IMR-90 (cell line): Measurements from ENCODE around the gene VSIG4. TPM values are rescaled to one million over a fixed set of nuclear protein-coding genes. Genes with fewer than 3 reads are reported as not detected.

Source experiments
- ATAC-seq: fragments of 200-7000 bp; cut with Tn5 transposase; 2 replicates; pipeline ENCODE4 v1.9.1; 2020; ENCODE audit warnings: low read depth, mild to moderate bottlenecking, moderate library complexity
- BruUV-seq: library from RNA; stranded (reverse); fragments of 400-500 nt; replicated peaks from 2 replicates; lab custom pipeline; 2021; lab: Mats Ljungman, UMichigan
- CTCF ChIA-PET: fragments of 300-600 bp; formaldehyde crosslinking; extraction: SDS; loops from one replicate; lab custom pipeline; 2021; ENCODE audit warnings: antibody characterized with exemption; lab: Yijun Ruan, JAX
- POLR2A ChIA-PET: fragments of 300-600 bp; sonication (Branson Sonifier 250); formaldehyde crosslinking; loops from one replicate; lab custom pipeline; 2022; ENCODE audit warnings: antibody characterized with exemption; ENCODE audit not compliant: unreplicated experiment; lab: Charles Lee
- DNase-seq: peaks from one replicate; pipeline ENCODE4 v3.0.0; 2013
- H2AFZ ChIP-seq: replicated peaks from 2 replicates; pipeline ENCODE3; 2013; ENCODE audit warnings: low read length, mild to moderate bottlenecking; ENCODE audit not compliant: poor library complexity
- H2AK5ac ChIP-seq: 2 replicates; pipeline ENCODE4 v1.6.1; 2013; ENCODE audit warnings: low read depth, low read length, inconsistent platforms
- H2AK9ac ChIP-seq: replicated peaks from 2 replicates; pipeline ENCODE3; 2013; ENCODE audit warnings: mild to moderate bottlenecking, low read depth, low read length, moderate library complexity; ENCODE audit not compliant: poor library complexity
- H2BK120ac ChIP-seq: 2 replicates; pipeline ENCODE4 v1.6.1; 2013; ENCODE audit warnings: low read depth, low read length, inconsistent platforms
- H2BK15ac ChIP-seq: 3 replicates; pipeline ENCODE4 v1.6.1; 2013; ENCODE audit warnings: low read depth, low read length, inconsistent platforms
- H2BK20ac ChIP-seq: 2 replicates; pipeline ENCODE4 v1.6.1; 2013; ENCODE audit warnings: low read depth, mild to moderate bottlenecking, inconsistent platforms, low read length, moderate library complexity
- H2BK5ac ChIP-seq: 2 replicates; pipeline ENCODE4 v1.6.1; 2013; ENCODE audit warnings: mild to moderate bottlenecking, low read depth, low read length, inconsistent platforms; ENCODE audit not compliant: poor library complexity, severe bottlenecking
- H3K14ac ChIP-seq: replicated peaks from 2 replicates; pipeline ENCODE4 v1.6.1; 2013; ENCODE audit warnings: low read depth, low read length, inconsistent platforms
- H3K18ac ChIP-seq: 2 replicates; pipeline ENCODE4 v1.6.1; 2013; ENCODE audit warnings: low read depth, low read length, control low read depth
- H3K23ac ChIP-seq: 2 replicates; pipeline ENCODE4 v1.6.1; 2013; ENCODE audit warnings: low read depth, low read length, inconsistent platforms
- H3K27ac ChIP-seq: 2 replicates; pipeline ENCODE4 v1.5.1; 2013; ENCODE audit warnings: mild to moderate bottlenecking, control low read depth, low read length; ENCODE audit not compliant: insufficient read depth
- H3K27me3 ChIP-seq: 2 replicates; pipeline ENCODE4 v1.6.1; 2013; ENCODE audit warnings: low read length; ENCODE audit not compliant: control insufficient read depth, insufficient read depth
- H3K36me3 ChIP-seq: 2 replicates; pipeline ENCODE4 v1.6.1; 2013; ENCODE audit warnings: low read length, mixed read lengths; ENCODE audit not compliant: control insufficient read depth, insufficient read depth
- H3K4ac ChIP-seq: 2 replicates; pipeline ENCODE4 v1.6.1; 2013; ENCODE audit warnings: low read depth, low read length, inconsistent platforms
- H3K4me1 ChIP-seq: 2 replicates; pipeline ENCODE4 v1.6.1; 2013; ENCODE audit warnings: low read length, mixed read lengths; ENCODE audit not compliant: control insufficient read depth, insufficient read depth
- H3K4me2 ChIP-seq: 2 replicates; pipeline ENCODE4 v1.6.1; 2013; ENCODE audit warnings: low read depth, mild to moderate bottlenecking, control low read depth, low read length, moderate library complexity
- H3K4me3 ChIP-seq: 2 replicates; pipeline ENCODE4 v1.5.1; 2013; ENCODE audit warnings: low read depth, mild to moderate bottlenecking, control low read depth, low read length, moderate library complexity; ENCODE audit not compliant: insufficient read depth
- H3K56ac ChIP-seq: 2 replicates; pipeline ENCODE4 v1.6.1; 2013; ENCODE audit warnings: low read length, inconsistent platforms; ENCODE audit not compliant: insufficient read depth; ENCODE audit errors: extremely low read depth
- H3K79me1 ChIP-seq, 2 experiments: 2 replicates each; pipeline ENCODE4 v1.6.1; 2013; ENCODE audit warnings: low read length in 2 of 2, inconsistent platforms in 1 of 2, low read depth in 1 of 2
- H3K9ac ChIP-seq: 2 replicates; pipeline ENCODE4 v1.6.1; 2013; ENCODE audit warnings: low read depth, low read length, control low read depth
- H3K9me1 ChIP-seq: 2 replicates; pipeline ENCODE4 v1.6.1; 2013; ENCODE audit warnings: low read length, inconsistent platforms; ENCODE audit not compliant: insufficient read depth
- H3K9me3 ChIP-seq: 2 replicates; pipeline ENCODE4 v1.6.1; 2013; ENCODE audit warnings: low read length; ENCODE audit not compliant: control insufficient read depth, insufficient read depth
- H4K20me1 ChIP-seq: 2 replicates; pipeline ENCODE4 v1.6.1; 2013; ENCODE audit warnings: low read length, inconsistent platforms; ENCODE audit not compliant: insufficient read depth
- H4K5ac ChIP-seq: 2 replicates; pipeline ENCODE4 v1.6.1; 2013; ENCODE audit warnings: mild to moderate bottlenecking, low read depth, low read length, control low read depth
- H4K8ac ChIP-seq, 2 experiments: 2 replicates each; pipeline ENCODE4 v1.6.1; 2013; ENCODE audit warnings: low read depth in 2 of 2, low read length in 2 of 2, control low read depth in 1 of 2, inconsistent platforms in 1 of 2
- H4K91ac ChIP-seq: 2 replicates; pipeline ENCODE4 v1.6.1; 2013; ENCODE audit warnings: low read depth, low read length, inconsistent platforms; ENCODE audit not compliant: insufficient read depth
- BHLHE40 ChIP-seq: fragments of 150-350 bp; IDR thresholded peaks from 2 replicates; pipeline ENCODE4 v1.6.1; 2016; ENCODE audit warnings: mild to moderate bottlenecking, low read depth, low read length
- CEBPB ChIP-seq: IDR thresholded peaks from 2 replicates; pipeline ENCODE4 v1.6.1; 2012; ENCODE audit warnings: low read depth, low read length, improper control_type of control experiment
- CTCF ChIP-seq: conservative IDR thresholded peaks from 2 replicates; pipeline ENCODE4 v1.5.1; 2012; ENCODE audit warnings: mild to moderate bottlenecking, low read depth, low read length, improper control_type of control experiment
- ELK1 ChIP-seq: fragments of 150-350 bp; IDR thresholded peaks from 2 replicates; pipeline ENCODE4 v1.6.1; 2016; ENCODE audit warnings: low read depth, mild to moderate bottlenecking, low read length, moderate library complexity, borderline replicate concordance
- FOS ChIP-seq: fragments of 150-350 bp; IDR thresholded peaks from 2 replicates; pipeline ENCODE4 v1.6.1; 2016; ENCODE audit warnings: low read depth, low read length
- MAFK ChIP-seq: IDR thresholded peaks from 2 replicates; pipeline ENCODE4 v1.6.1; 2012; ENCODE audit warnings: low read depth, low read length, improper control_type of control experiment
- MAZ ChIP-seq: IDR thresholded peaks from 2 replicates; pipeline ENCODE4 v1.6.1; 2012; ENCODE audit warnings: low read depth, mild to moderate bottlenecking, low read length, improper control_type of control experiment, moderate library complexity, borderline replicate concordance
- MXI1 ChIP-seq: IDR thresholded peaks from 2 replicates; pipeline ENCODE4 v1.6.1; 2012; ENCODE audit warnings: low read depth, mild to moderate bottlenecking, low read length, moderate library complexity, borderline replicate concordance
- NFE2L2 ChIP-seq: fragments of 150-350 bp; IDR thresholded peaks from 2 replicates; pipeline ENCODE4 v1.6.1; 2016; ENCODE audit warnings: low read depth, mild to moderate bottlenecking, low read length
- RCOR1 ChIP-seq: IDR thresholded peaks from 2 replicates; pipeline ENCODE4 v1.6.1; 2012; ENCODE audit warnings: mild to moderate bottlenecking, low read length, improper control_type of control experiment; ENCODE audit not compliant: insufficient replicate concordance
- RFX5 ChIP-seq: IDR thresholded peaks from 2 replicates; pipeline ENCODE4 v1.8.0; 2012; ENCODE audit warnings: low read depth, mild to moderate bottlenecking, low read length, moderate library complexity
- SMC3 ChIP-seq: fragments of 150-350 bp; IDR thresholded peaks from 2 replicates; pipeline ENCODE4 v1.6.1; 2016; ENCODE audit warnings: low read depth, mild to moderate bottlenecking, antibody characterized with exemption, low read length, moderate library complexity
- WGBS, 2 experiments: methylation state at CpG; one replicate each; pipeline versions ENCODE4 v1.1.5 to v1.1.7; 2013; ENCODE audit warnings: missing lambda C conversion rate in 2 of 2; ENCODE audit not compliant: insufficient read length in 1 of 2; ENCODE audit errors: extremely low coverage in 2 of 2; 5-methylcytosine and 5-hydroxymethylcytosine counted together
- dilution Hi-C: fragments of 300-500 bp; cut with HindIII; formaldehyde crosslinking; loops from one replicate; pipeline ENCODE4 v1.14.3; 2018; ENCODE audit warnings: low sequenced_read_pairs; ENCODE audit not compliant: unreplicated experiment
- in situ Hi-C: fragments of 300-500 bp; cut with MboI; formaldehyde crosslinking; loops from 3 replicates; pipeline ENCODE4 v1.14.3; 2019; ENCODE audit warnings: low sequenced_read_pairs, inconsistent platforms, mixed read lengths
- intact Hi-C: fragments of 100-400 bp; cut with micrococcal nuclease; formaldehyde crosslinking; loops from 2 replicates; pipeline ENCODE4 v1.10.0; 2022
- polyA plus RNA-seq, 3 experiments: library from polyadenylated mRNA; depleted of rRNA; stranded (reverse); fragments of >200 nt; gene quantifications; 2 replicates each; pipeline ENCODE4 v1.2.3, GENCODE V29; 2012; ENCODE audit warnings: low replicate concordance in 1 of 3
- total RNA-seq: library from RNA; depleted of rRNA; stranded (reverse); fragments of >200 nt; gene quantifications from 2 replicates; pipeline ENCODE4 v1.2.3, GENCODE V29; 2012

VSIG4 gene
- total and polyA plus RNA-seq, 2 of the 4 experiments (the other 2 are of a cell fraction): not detected

- Histone ChIP-seq H3K27me3 (no peaks in the 10 kb centered on the region; the same call in none of the 2 replicates), H2BK20ac (no peak overlapping the region), H3K9me1 (no peaks in the 10 kb centered on the region), H3K27ac (no peak overlapping the region), H3K4me2 (no peak overlapping the region), H3K56ac (no peak overlapping the region), H3K36me3 (no peaks in the 10 kb centered on the region), H4K5ac (no peak overlapping the region), H2BK120ac (no peak overlapping the region), H2BK5ac (no peak overlapping the region), H3K4ac (no peak overlapping the region), H3K9me3 (no peaks in the 10 kb centered on the region), H2AK9ac (no peak overlapping the region), H3K14ac (no peak overlapping the region), H4K91ac (no peak overlapping the region), H3K4me3 (no peak overlapping the region), H2BK15ac (no peak overlapping the region), H2AK5ac (no peak overlapping the region), H3K4me1 (no peaks in the 10 kb centered on the region), H3K9ac (no peak overlapping the region), H4K20me1 (no peaks in the 10 kb centered on the region), H2AFZ (no peak overlapping the region), H4K8ac (no peak overlapping the region), H3K18ac (no peak overlapping the region), H3K23ac (no peak overlapping the region), H3K79me1 (no peaks in the 10 kb centered on the region)
- dilution Hi-C loops: no loop called here
- CTCF ChIA-PET: no interaction called here
- intact Hi-C loops: no loop called here
- BruUV-seq: no TSS peak
- in situ Hi-C loops: no loop called here
- no peak for TF ChIP-seq MAFK
- no peak for TF ChIP-seq RFX5
- TF ChIP-seq SMC3: no peak
- no peak for TF ChIP-seq MXI1
- TF ChIP-seq FOS: no peak
- no peak for TF ChIP-seq CEBPB
- TF ChIP-seq NFE2L2: no peak
- no peak for TF ChIP-seq CTCF
- no peak for TF ChIP-seq MAZ
- no peak for TF ChIP-seq BHLHE40
- TF ChIP-seq RCOR1: no peak
- TF ChIP-seq ELK1: no peak
- 73% methylated on average over 2 of the region's 3 CpGs; no CpG with 5 or more reads in 1 of the 2 experiments for WGBS, 2 experiments
- ATAC-seq: no peak
- POLR2A ChIA-PET: no interaction called here
- DNase-seq: no peak
Measured at GRCh38 chrX:66043584-66043983, 3.7 kb upstream of the VSIG4 start.
